H1 (cell line): ENCODE data around the gene TOMM34. TPM values are rescaled to one million over a fixed set of nuclear protein-coding genes. Genes with fewer than 3 reads are reported as not detected.

Experiments used
- CTCF ChIA-PET: fragments of 300-600 bp; sonication (Branson Sonifier 250); formaldehyde crosslinking; loops from one replicate; lab custom pipeline; 2021; ENCODE audit not compliant: partially characterized antibody; lab: Charles Lee
- POLR2A ChIA-PET: fragments of 300-600 bp; sonication (Branson Sonifier 250); formaldehyde crosslinking; loops from one replicate; lab custom pipeline; 2021; ENCODE audit warnings: inconsistent platforms; ENCODE audit not compliant: partially characterized antibody; lab: Charles Lee
- DNase-seq, 2 experiments: peaks; one replicate each; pipeline versions ENCODE4 v3.0.0 to v3.0.0-alpha.2; 2010 to 2022; ENCODE audit warnings: low spot score in 2 of 2, low read depth in 1 of 2, mixed read lengths in 1 of 2
- FAIRE-seq: peaks from 2 replicates; lab custom pipeline; 2011; peaks lifted over from hg19 to GRCh38; lab: Jason Lieb, UNC
- H2AFZ ChIP-seq: 2 replicates; pipeline ENCODE4 v1.8.1; 2012; ENCODE audit warnings: low read length, inconsistent platforms
- H2AK5ac ChIP-seq: 2 replicates; pipeline ENCODE4 v1.6.1; 2013; ENCODE audit warnings: low read depth, low read length
- H2BK120ac ChIP-seq: replicated peaks from 2 replicates; pipeline ENCODE3; 2013; ENCODE audit warnings: low read depth, low read length, inconsistent platforms
- H2BK12ac ChIP-seq: 2 replicates; pipeline ENCODE4 v1.6.1; 2013; ENCODE audit warnings: low read depth, low read length
- H2BK15ac ChIP-seq: 2 replicates; pipeline ENCODE4 v1.6.1; 2013; ENCODE audit warnings: low read length
- H2BK20ac ChIP-seq: 2 replicates; pipeline ENCODE4 v1.6.1; 2013; ENCODE audit warnings: low read length
- H2BK5ac ChIP-seq: 2 replicates; pipeline ENCODE4 v1.6.1; 2013; ENCODE audit warnings: low read depth, low read length
- H3K14ac ChIP-seq: 2 replicates; pipeline ENCODE4 v1.6.1; 2013; ENCODE audit warnings: inconsistent platforms; ENCODE audit not compliant: insufficient read length
- H3K18ac ChIP-seq: 2 replicates; pipeline ENCODE4 v1.6.1; 2013; ENCODE audit warnings: low read length; ENCODE audit errors: extremely low read depth
- H3K23ac ChIP-seq: 2 replicates; pipeline ENCODE4 v1.6.1; 2013; ENCODE audit warnings: inconsistent platforms; ENCODE audit not compliant: insufficient read length
- H3K23me2 ChIP-seq: 2 replicates; pipeline ENCODE4 v1.6.1; 2013; ENCODE audit warnings: low read depth, low read length
- H3K27ac ChIP-seq: 2 replicates; pipeline ENCODE4 v1.6.1; 2011; ENCODE audit warnings: low read depth, low read length, inconsistent platforms
- H3K27me3 ChIP-seq, 4 experiments: replicated peaks in 1 of 4; 1 replicate in 1 of 4; 2 replicates in 3 of 4; pipeline versions ENCODE4 v1.6.1 to v1.8.1; 2011 to 2013; ENCODE audit warnings: low read length in 3 of 4, mild to moderate bottlenecking in 3 of 4, inconsistent platforms in 2 of 4, mixed read lengths in 2 of 4, moderate library complexity in 1 of 4; ENCODE audit not compliant: control insufficient read depth in 3 of 4, insufficient read depth in 3 of 4; ENCODE audit errors: extremely low read depth in 1 of 4
- H3K36me3 ChIP-seq, 4 experiments: 2 replicates each; pipeline versions ENCODE4 v1.6.1 to v1.8.1; 2011 to 2013; ENCODE audit warnings: mild to moderate bottlenecking in 4 of 4, low read length in 3 of 4, moderate library complexity in 2 of 4, control low read depth in 1 of 4, inconsistent platforms in 1 of 4; ENCODE audit not compliant: insufficient read depth in 4 of 4, control insufficient read depth in 2 of 4
- H3K4ac ChIP-seq: replicated peaks from 2 replicates; pipeline ENCODE3; 2013; ENCODE audit warnings: low read length, low read depth, mixed read lengths, inconsistent platforms; ENCODE audit not compliant: insufficient read length
- H3K4me1 ChIP-seq, 4 experiments: replicated peaks in 1 of 4; 1 replicate in 1 of 4; 2 replicates in 3 of 4; pipeline versions ENCODE4 v1.6.1 to v1.8.1; 2011 to 2013; ENCODE audit warnings: low read length in 3 of 4, inconsistent platforms in 2 of 4, mixed read lengths in 1 of 4; ENCODE audit not compliant: insufficient read depth in 4 of 4, control insufficient read depth in 3 of 4
- H3K4me2 ChIP-seq, 2 experiments: 2 replicates each; pipeline versions ENCODE4 v1.6.1 to v1.8.1; 2011 to 2013; ENCODE audit warnings: low read depth in 2 of 2, low read length in 2 of 2, control low read depth in 1 of 2, inconsistent platforms in 1 of 2, mild to moderate bottlenecking in 1 of 2; ENCODE audit not compliant: insufficient read depth in 1 of 2
- H3K4me3 ChIP-seq, 4 experiments: fragments of 200-600, 300-600 bp in 1 of 4; sonication (generic), shearing (Covaris generic), sonication (Bioruptor Twin) in 1 of 4; 2 replicates each; pipeline versions ENCODE4 v1.5.1 to v1.8.1; 2011 to 2016; ENCODE audit warnings: low read length in 4 of 4, low read depth in 3 of 4, control low read depth in 2 of 4, inconsistent platforms in 2 of 4, mild to moderate bottlenecking in 2 of 4, mixed read lengths in 1 of 4, moderate library complexity in 1 of 4; ENCODE audit not compliant: insufficient read depth in 2 of 4; ENCODE audit errors: extremely low read depth in 1 of 4
- H3K56ac ChIP-seq: replicated peaks from 2 replicates; pipeline ENCODE3; 2013; ENCODE audit warnings: low read depth, mild to moderate bottlenecking, mixed read lengths, low read length, inconsistent platforms; ENCODE audit not compliant: insufficient read length
- H3K79me1 ChIP-seq: 2 replicates; pipeline ENCODE4 v1.6.1; 2013; ENCODE audit warnings: low read depth, low read length, control low read depth
- H3K79me2 ChIP-seq, 2 experiments: 2 replicates each; pipeline versions ENCODE4 v1.6.1 to v1.8.1; 2012 to 2013; ENCODE audit warnings: low read length in 2 of 2, mild to moderate bottlenecking in 2 of 2, inconsistent platforms in 1 of 2; ENCODE audit not compliant: insufficient read depth in 2 of 2, control insufficient read depth in 1 of 2
- H3K9ac ChIP-seq, 4 experiments: replicated peaks in 1 of 4; 1 replicate in 1 of 4; 2 replicates in 3 of 4; pipeline versions ENCODE4 v1.6.1 to v1.8.1; 2011 to 2013; ENCODE audit warnings: low read depth in 3 of 4, low read length in 3 of 4, control low read depth in 2 of 4, mild to moderate bottlenecking in 2 of 4, moderate library complexity in 2 of 4, inconsistent platforms in 1 of 4; ENCODE audit errors: extremely low read depth in 1 of 4
- H3K9me3 ChIP-seq, 2 experiments: 2 replicates each; pipeline versions ENCODE4 v1.6.1 to v1.8.1; 2012 to 2013; ENCODE audit warnings: mild to moderate bottlenecking in 2 of 2, moderate library complexity in 2 of 2, control low read depth in 1 of 2, inconsistent platforms in 1 of 2, low read depth in 1 of 2, low read length in 1 of 2, mixed read lengths in 1 of 2; ENCODE audit not compliant: insufficient read depth in 2 of 2
- H4K20me1 ChIP-seq, 2 experiments: replicated peaks in 1 of 2; 2 replicates each; pipeline versions ENCODE3 to v1.8.1; 2011 to 2013; ENCODE audit warnings: inconsistent platforms in 2 of 2, low read length in 2 of 2, mild to moderate bottlenecking in 1 of 2; ENCODE audit not compliant: insufficient read depth in 2 of 2, control insufficient read depth in 1 of 2
- H4K5ac ChIP-seq: 2 replicates; pipeline ENCODE4 v1.6.1; 2013; ENCODE audit warnings: low read length, low read depth, mixed read lengths, inconsistent platforms; ENCODE audit not compliant: insufficient read length
- H4K8ac ChIP-seq: 2 replicates; pipeline ENCODE4 v1.8.0; 2013; ENCODE audit warnings: mild to moderate bottlenecking, moderate library complexity, low read length, inconsistent platforms; ENCODE audit not compliant: insufficient read depth; ENCODE audit errors: extremely low read depth
- H4K91ac ChIP-seq: replicated peaks from 2 replicates; pipeline ENCODE3; 2013; ENCODE audit warnings: low read length, mixed read lengths, inconsistent platforms; ENCODE audit not compliant: insufficient read length
- BCL11A ChIP-seq, 2 experiments: IDR thresholded peaks; one replicate each; pipeline ENCODE4 v1.6.1; 2011; ENCODE audit warnings: low read depth in 2 of 2, low read length in 2 of 2, mild to moderate bottlenecking in 2 of 2
- CTCF ChIP-seq, 3 experiments: IDR thresholded peaks; 1 replicate in 2 of 3; 2 replicates in 1 of 3; pipeline versions ENCODE4 v1.5.1 to v1.6.1; 2011; ENCODE audit warnings: low read length in 3 of 3, mild to moderate bottlenecking in 3 of 3, inconsistent platforms in 2 of 3, low read depth in 1 of 3, moderate library complexity in 1 of 3; ENCODE audit not compliant: insufficient read depth in 1 of 3; ENCODE audit errors: control extremely low read depth in 1 of 3
- MAX ChIP-seq: IDR thresholded peaks from 2 replicates; pipeline ENCODE4 v1.6.1; 2012; ENCODE audit warnings: inconsistent platforms
- POLR2AphosphoS5 ChIP-seq: IDR thresholded peaks from 2 replicates; pipeline ENCODE4 v1.6.1; 2011; ENCODE audit warnings: low read depth, low read length
- RNF2 ChIP-seq: fragments of 200-900, 300-1000 bp; sonication (generic); IDR thresholded peaks from 2 replicates; pipeline ENCODE4 v1.7.1; 2016; ENCODE audit warnings: borderline replicate concordance, low read depth, mild to moderate bottlenecking, antibody characterized with exemption, low read length; ENCODE audit not compliant: poor library complexity, severe bottlenecking; ENCODE audit errors: missing control alignments
- SP2 ChIP-seq: IDR thresholded peaks from 2 replicates; pipeline ENCODE4 v1.6.1; 2012; ENCODE audit warnings: mild to moderate bottlenecking, low read length, inconsistent platforms
- TCF12 ChIP-seq: IDR thresholded peaks from 2 replicates; pipeline ENCODE4 v1.6.1; 2011; ENCODE audit warnings: low read depth, mild to moderate bottlenecking, low read length
- WGBS, 2 experiments: shearing (Covaris generic) in 1 of 2; methylation state at CpG; one replicate each; pipeline versions ENCODE4 v1.1.6 to v1.1.7; 2013 to 2015; ENCODE audit warnings: low lambda C conversion rate in 2 of 2, mixed read lengths in 2 of 2, inconsistent platforms in 1 of 2, low coverage in 1 of 2, missing lambda C conversion rate in 1 of 2; ENCODE audit not compliant: insufficient replicate concordance in 2 of 2, insufficient coverage in 1 of 2, insufficient read length in 1 of 2; ENCODE audit errors: extremely low coverage in 1 of 2, missing lambda C conversion rate in 1 of 2; 5-methylcytosine and 5-hydroxymethylcytosine counted together
- polyA plus RNA-seq, 7 experiments: library from polyadenylated mRNA; depleted of rRNA in 3 of 7; stranded (reverse) in 5 of 7; unstranded in 2 of 7; fragments of >200 nt in 5 of 7; fragments of 200-250 nt in 2 of 7; gene quantifications; 1 replicate in 5 of 7; 2 replicates in 1 of 7; 4 replicates in 1 of 7; pipeline versions ENCODE4 v1.2.1 to v1.2.3, GENCODE V29; 2011 to 2013; ENCODE audit warnings: missing spikeins in 2 of 7, mixed read lengths in 2 of 7
- total RNA-seq: library from RNA; stranded (reverse); fragmentation: NEBNext Ultra II Directional; extraction: Animal tissue kit (Norgen Biotek cat#: 25700); gene quantifications from 2 replicates; pipeline ENCODE4 v1.2.1, GENCODE V29; 2021

The TOMM34 gene
- total and polyA plus RNA-seq, 2 of the 8 experiments (the other 6 are each of a cell fraction or from before 2014, with no cell fraction given): 32.1 to 35.1 TPM

DNA sequence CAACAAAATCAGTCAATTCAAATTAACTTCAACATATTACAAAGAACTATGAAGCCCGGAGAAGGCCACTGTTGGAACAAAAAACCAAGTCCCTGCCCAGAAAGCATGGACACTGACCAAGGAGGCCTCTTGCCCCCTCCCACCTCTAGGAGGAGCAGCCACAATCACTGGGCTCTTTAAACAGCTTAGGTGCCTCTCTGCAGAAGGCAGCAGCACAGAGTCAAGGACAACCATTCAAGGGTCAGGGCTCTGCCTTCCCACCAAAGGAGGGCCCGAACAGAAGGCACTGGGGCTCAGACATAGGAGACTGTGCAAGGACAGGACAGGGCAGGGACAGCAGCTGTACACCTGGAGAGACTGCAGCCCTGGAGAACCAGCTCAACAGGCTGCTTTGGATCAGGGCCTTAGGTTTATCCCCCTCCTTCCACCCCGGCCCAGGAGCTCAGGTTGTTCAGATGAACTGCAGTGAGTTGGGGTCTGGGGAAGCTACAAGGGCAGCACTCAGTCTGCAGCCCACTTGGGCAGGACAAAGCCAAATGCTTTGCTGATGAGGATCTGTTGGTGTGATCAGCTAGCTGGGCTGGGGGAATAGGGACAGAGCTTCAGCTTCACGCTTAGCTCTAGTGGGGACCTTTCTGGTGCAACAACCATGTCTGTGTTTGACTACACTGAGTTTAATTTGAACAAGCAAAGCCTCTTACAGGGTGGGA lies 17.8 kb downstream of the TOMM34 start:
- H3K27ac ChIP-seq: no peak overlapping the region
- H2BK5ac ChIP-seq: no peak overlapping the region
- H3K18ac ChIP-seq: no peak overlapping the region
- TF ChIP-seq POLR2AphosphoS5 (0 out of 2 replicates have a peak, but pooled peaks have one; percentile 43), CTCF (IDR thresholded peaks at IDR 0.05; ENCODE audit: control extremely low read depth in 1 of 3, insufficient read depth in 1 of 3, low read depth in 1 of 3, low read length in 3 of 3) (peak; percentile 10 to 36 (median 31); a peak in 3 of 4 replicates), MAX (no peak), TCF12 (no peak), SP2 (no peak), RNF2 (no peak), BCL11A (IDR thresholded peaks at IDR 0.05; ENCODE audit: low read depth in 2 of 2, low read length in 2 of 2) (no peak)
- H4K20me1 ChIP-seq: peaks cover 5 to 9% of the 10 kb centered on the region in 2 experiments
- no peaks in the 10 kb centered on the region for H3K23me2 ChIP-seq
- no peaks in the 10 kb centered on the region for H3K79me2 ChIP-seq
- H2BK15ac ChIP-seq: no peak overlapping the region
- no peak overlapping the region for H3K4ac ChIP-seq
- no peak overlapping the region for H2AFZ ChIP-seq
- no peak overlapping the region for H3K4me2 ChIP-seq
- no peak overlapping the region for H3K9ac ChIP-seq
- H4K91ac ChIP-seq: no peak overlapping the region
- DNase-seq (no peak), FAIRE-seq (no peak)
- no peaks in the 10 kb centered on the region for H3K4me1 ChIP-seq
- no peak overlapping the region for H4K8ac ChIP-seq
- no peaks in the 10 kb centered on the region for H3K27me3 ChIP-seq
- peaks cover 2% of the 10 kb centered on the region; the same call in 1 of the 2 replicates for H3K79me1 ChIP-seq
- H3K36me3 ChIP-seq: peaks cover 19 to 54% (median 42%) of the 10 kb centered on the region in 4 experiments
- H3K14ac ChIP-seq: no peak overlapping the region
- no peak overlapping the region for H3K56ac ChIP-seq
- no peak overlapping the region for H2BK12ac ChIP-seq
- 83% methylated on average over 4 of the region's 4 CpGs; no CpG with 5 or more reads in 1 of the 2 experiments for WGBS, 2 experiments
- no peaks in the 10 kb centered on the region for H3K9me3 ChIP-seq
- H4K5ac ChIP-seq: no peak overlapping the region
- no peak overlapping the region for H2AK5ac ChIP-seq
- no peak overlapping the region for H2BK20ac ChIP-seq
- no peak overlapping the region for H3K23ac ChIP-seq
- POLR2A ChIA-PET: interaction anchor here (1.2 to 4.9 kb wide), 8 partner anchors 10 to 40 kb away, joined by 3 to 33 read pairs (median 4); no protein-coding TSS in a partner anchor
- CTCF ChIA-PET: interaction anchor here (0.9 to 3.4 kb wide), 7 partner anchors 9 to 157 kb away, joined by 3 to 25 read pairs (median 8); partner anchors contain the start of gene PABPC1L
- H3K4me3 ChIP-seq: no peak overlapping the region
- no peak overlapping the region for H2BK120ac ChIP-seq
